Right renal pelvis (tissue), 4 donors: ENCODE results near the gene SORL1-AS1.
A peak's percentile ranks its signal among the peaks of the same experiment; 100 is the strongest.
"Not testable (repeated sequence)": the region's sequence is repeated elsewhere in the genome, so short reads cannot be mapped to it uniquely, and the experiment has no call there.

Experiments
- DNase-seq, 4 donors: peaks; one replicate each; pipeline ENCODE4 v3.0.0-alpha.2; 2013; ENCODE audit warnings: low read depth in 4 of 4, low spot score in 3 of 4, missing footprints in 1 of 4

The SORL1-AS1 gene

DNA sequence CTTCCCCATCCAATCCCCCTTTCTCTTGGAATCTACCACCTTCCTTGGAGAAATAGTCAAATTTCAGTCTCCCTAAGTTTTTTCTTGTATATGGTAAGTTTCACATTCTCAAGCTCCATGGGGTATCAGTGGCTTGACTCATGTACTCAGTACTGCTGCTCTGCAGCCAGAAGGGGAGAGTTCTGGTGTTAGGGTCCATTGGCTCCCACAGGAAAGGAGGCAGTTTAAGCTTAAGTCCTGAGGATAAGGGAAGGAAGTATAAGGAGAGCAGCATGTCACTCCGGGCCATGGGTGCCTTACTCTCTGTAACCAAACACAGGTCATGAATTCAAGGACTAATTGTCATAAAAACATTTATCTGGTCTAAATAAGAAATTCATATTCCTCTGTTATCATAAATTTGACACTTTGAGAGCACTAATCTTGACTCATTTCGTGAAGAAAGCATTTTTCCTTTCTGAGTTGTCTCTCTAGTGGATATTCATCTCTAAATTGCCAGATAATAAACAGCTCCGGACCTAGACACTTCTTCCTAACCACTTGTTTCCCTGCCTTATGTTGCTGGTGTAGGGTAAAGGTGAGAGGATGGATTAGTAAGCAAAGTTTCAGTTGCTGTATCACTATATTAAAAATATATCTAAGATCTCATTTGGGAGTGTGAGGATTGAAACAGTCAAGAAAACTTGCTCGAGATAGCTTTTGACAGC is 20.8 kb downstream of the SORL1-AS1 start:
- no peak for DNase-seq

GRCh38 chr11:121429556-121429955 is 23.2 kb downstream of the SORL1-AS1 start:
- no peak for DNase-seq

DNA sequence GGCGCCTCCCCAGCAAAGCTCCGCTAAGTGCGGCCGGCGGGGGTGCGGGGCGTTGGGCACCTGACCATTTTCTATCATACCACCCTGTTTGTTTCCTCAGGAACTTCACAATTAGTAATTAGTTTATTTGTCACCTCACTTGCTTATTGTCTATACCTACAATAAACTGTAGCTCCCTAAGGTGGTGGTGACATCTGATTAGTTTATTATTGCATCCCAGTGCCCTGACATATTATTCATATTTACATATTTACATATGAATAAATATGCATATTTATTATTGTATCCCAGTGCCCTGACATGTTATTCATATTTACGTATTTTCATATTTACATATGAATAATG is 25.4 kb downstream of the SORL1-AS1 start:
- DNase-seq, result no peak

DNA sequence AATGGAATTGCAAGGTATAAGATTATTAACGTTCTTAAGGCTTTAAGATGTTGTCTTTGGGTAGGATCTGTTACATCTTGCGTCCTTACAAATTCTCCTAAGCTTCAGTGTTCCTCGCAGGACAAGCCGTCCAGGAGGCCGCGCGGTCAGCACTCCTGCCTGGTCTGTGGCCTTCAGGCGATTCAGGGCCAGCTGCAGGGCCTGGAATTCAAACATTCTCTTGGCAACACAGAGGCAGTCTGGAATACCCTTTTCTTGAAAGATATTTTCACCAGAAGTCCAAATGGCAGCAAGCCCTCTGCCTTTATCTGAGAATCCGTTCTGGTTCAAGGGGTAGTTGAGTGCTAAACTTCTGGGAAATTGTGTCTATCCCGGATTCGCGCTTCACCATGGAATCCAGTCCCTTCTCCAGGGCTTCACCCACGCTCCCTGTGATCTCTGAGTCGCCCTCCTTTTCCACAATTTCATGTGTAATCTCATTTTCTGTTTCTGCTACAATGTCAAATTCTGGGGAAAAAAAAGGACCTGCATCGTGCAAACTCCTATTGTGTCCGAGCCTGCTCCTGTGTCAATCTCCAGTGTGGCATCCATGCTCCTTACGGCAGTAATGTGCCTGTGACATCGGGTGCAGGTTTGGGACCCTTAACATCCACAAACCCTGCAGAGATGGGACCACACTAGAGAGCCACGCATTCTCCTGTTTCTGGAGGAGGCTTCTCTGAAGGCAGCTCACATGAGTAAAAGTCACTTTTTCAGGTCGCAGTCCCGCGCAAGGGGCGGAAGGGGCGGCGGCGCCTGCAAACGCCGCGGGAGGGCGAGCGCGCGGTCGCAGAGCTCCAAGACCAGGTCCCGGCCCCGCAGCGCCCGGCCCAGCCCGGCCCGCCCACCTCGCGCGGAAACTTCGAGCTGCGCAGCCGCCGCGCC is 26.0 kb downstream of the SORL1-AS1 start:
- peak in 1 of 4 donors; percentile 15 for DNase-seq

GRCh38 chr11:121425828-121426227 is 26.9 kb downstream of the SORL1-AS1 start:
- no peak for DNase-seq

GRCh38 chr11:121422675-121423074 is 30.1 kb downstream of the SORL1-AS1 start:
- DNase-seq, result no peak

DNA sequence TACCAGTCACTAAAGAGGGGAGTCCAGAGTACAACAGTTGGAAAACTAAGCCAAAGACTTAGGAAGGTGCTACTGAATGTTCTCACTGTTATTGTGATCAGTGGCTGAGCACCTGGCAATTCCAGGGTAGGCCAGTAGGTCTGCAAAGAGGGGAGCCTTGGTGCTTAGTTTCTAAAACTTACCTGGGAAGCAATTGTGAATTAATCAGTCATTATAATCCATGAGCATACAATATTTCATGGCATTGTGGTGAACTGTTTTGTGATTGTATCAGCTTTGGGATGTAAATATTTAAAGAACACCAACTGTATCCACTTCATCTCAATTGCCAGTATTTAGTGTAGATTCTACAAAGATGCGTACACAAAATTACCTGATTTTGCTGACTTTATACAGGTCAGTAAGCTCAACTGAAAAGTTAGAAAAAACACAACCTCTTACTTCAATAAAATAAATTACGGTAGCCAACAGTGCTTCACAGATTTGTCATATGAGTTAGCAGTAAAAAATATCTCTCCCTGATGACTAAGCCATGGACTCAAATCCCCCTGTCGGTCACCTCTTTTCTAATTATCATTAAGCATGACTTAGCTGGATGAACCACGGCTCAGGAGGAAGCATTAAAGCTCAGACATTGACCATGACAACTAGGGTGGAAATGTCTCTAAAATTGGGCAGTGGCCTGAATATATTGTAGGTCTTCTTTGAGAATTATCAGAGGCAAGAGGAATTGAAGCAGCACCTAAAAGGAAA is 31.4 kb downstream of the SORL1-AS1 start:
- DNase-seq, result no peak

- DNase-seq, result no peak
Measured at GRCh38 chr11:121420398-121420797, 32.4 kb downstream of the SORL1-AS1 start.

DNA sequence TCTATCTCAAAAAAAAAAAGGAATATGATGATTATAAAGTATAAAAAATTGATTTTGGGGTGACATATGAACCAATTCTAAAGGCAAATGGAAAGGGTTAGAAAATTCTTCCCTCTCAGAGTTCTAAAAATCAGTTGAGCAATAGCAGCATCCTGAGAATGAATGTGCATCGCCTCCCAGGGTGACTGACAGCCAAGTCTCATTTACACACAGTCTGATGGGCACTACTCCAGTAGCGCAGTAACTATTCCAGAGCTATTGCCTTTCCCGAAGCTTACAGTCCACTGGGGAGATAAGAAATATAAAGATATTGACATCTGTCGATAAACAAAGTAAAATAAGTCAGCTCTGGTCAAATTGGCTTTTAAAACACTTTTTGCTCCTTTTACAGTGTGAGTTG is 32.9 kb downstream of the SORL1-AS1 start:
- DNase-seq, result no peak

DNA sequence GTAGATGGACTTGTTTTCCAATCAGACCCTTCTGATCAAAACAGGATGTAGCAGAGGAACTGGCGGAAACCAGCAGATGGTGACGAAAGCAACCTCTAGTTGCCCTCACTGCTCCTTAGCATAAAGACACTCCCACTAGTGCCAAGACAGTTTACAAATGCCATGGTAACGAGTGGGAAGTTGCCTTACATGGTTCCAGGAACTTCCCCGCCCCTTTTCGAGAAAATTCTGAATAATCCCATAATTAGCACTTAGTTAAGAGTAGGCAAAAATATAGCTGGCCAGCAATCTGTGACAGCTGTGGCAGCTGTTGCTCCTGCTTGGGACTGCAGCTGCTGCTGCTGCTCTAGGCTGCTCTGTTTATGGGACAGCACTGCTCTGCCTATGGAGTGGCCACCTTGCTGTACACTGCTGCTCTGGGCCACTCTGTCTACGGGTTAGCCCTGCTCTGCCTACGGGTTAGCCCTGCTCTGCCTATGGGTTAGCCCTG is 34.1 kb downstream of the SORL1-AS1 start:
- no peak for DNase-seq

- DNase-seq, result no peak
Measured at GRCh38 chr11:121417607-121418006, 35.2 kb downstream of the SORL1-AS1 start.

DNA sequence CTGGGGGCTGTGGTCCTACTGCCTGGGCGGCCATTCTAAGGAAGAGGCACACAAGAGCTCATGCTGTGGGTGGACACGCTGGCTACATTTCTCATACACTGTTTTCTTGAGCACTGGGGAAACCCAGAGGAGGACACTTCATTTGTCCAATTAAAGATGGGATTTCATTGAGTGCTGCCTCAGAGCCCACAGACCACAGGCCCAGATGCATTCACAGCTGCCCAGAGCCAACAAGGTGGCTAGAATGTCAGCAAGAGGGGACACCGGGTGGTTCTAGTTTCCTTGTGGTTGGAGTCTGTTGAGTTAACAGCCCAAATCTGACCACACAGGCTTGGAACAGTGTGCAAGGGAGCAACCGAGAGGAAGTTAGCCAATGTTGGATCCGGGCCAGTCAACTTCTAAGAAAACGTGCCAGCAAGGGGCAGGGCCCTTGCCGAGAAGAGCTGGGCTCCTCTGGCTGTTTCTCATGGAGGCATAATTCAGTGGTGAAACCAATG is 35.7 kb downstream of the SORL1-AS1 start:
- DNase-seq, result peak in 1 of 4 donors; percentile 8

GRCh38 chr11:121415856-121416255 is 36.9 kb downstream of the SORL1-AS1 start:
- no peak for DNase-seq

- DNase-seq, result no peak
Measured at GRCh38 chr11:121414141-121414913, 38.4 kb downstream of the SORL1-AS1 start.

- DNase-seq, result no peak
Measured at GRCh38 chr11:121412711-121413415, 39.9 kb downstream of the SORL1-AS1 start.

GRCh38 chr11:121412000-121412587 is 40.7 kb downstream of the SORL1-AS1 start:
- DNase-seq, result no peak

DNA sequence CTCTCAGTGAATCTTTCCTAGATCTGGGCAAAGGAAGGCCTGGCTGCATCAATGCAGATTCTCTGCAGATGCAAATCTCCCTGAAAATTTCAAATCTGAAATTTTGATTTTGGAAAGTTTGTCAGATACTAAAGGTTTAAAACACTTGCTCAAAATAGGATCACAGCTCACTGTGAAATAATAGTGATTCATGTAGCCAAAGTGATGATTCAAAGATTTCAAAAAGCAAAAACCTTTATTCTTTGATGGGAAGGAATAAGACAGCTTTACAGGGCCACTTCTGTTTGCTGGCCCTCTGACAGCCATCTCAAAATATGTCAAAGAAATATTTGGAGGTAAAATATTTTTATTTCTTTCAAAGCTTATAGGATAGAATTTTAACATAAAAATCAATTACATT is 41.4 kb downstream of the SORL1-AS1 start:
- DNase-seq, result not testable (repeated sequence)

DNA sequence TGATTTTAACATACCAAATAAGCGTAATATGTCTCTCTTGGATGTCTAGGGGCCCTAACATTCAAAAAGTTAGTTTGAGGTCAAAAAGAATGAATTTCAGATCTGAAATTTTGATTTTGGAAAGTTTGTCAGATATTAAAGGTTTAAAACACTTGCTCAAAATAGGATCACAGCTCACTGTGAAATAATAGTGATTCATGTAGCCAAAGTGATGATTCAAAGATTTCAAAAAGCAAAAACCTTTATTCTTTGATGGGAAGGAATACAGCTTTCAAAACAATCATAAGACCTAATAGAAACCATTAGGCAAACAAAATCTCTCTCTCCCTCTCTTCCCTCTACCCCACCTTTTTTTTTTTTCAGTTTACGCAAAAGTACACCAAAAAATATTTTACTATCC is 42.7 kb downstream of the SORL1-AS1 start:
- not testable (repeated sequence) for DNase-seq

- DNase-seq, result no peak
Measured at GRCh38 chr11:121408830-121409229, 43.9 kb downstream of the SORL1-AS1 start.
